Sigmoid colon (tissue), 7 donors: ENCODE results near the gene SMIM22. TPM values are rescaled to one million over a fixed set of nuclear protein-coding genes. Genes with fewer than 3 reads are reported as not detected.

Experiments
- DNase-seq: peaks from one replicate; pipeline ENCODE4 v3.0.0-alpha.2; 2019
- H3K27ac ChIP-seq, 4 donors: fragments of 200-600 bp; sonication (generic); one replicate each; pipeline ENCODE4 v1.5.1; 2016 to 2019; ENCODE audit warnings: mild to moderate bottlenecking in 1 of 4
- H3K27me3 ChIP-seq, 3 donors: fragments of 200-600 bp; sonication (generic); one replicate each; pipeline ENCODE4 v1.5.1; 2019; ENCODE audit warnings: mild to moderate bottlenecking in 1 of 3
- H3K36me3 ChIP-seq, 4 donors: fragments of 200-600 bp; sonication (generic); one replicate each; pipeline ENCODE4 v1.5.1; 2016 to 2019
- H3K4me1 ChIP-seq, 4 donors: fragments of 200-600 bp; sonication (generic); one replicate each; pipeline ENCODE4 v1.5.1; 2017 to 2019
- H3K4me3 ChIP-seq, 4 donors: fragments of 200-600 bp; sonication (generic); one replicate each; pipeline ENCODE4 v1.5.1; 2017 to 2019; ENCODE audit warnings: mild to moderate bottlenecking in 2 of 4, moderate library complexity in 1 of 4
- H3K9me3 ChIP-seq, 4 donors: fragments of 200-600 bp in 3 of 4; sonication (generic) in 3 of 4; one replicate each; pipeline versions ENCODE4 v1.5.1 to v1.6.1; 2013 to 2019
- EP300 ChIP-seq, 4 donors: sonication (generic); formaldehyde crosslinking; IDR thresholded peaks; one replicate each; pipeline ENCODE4 v1.6.1; 2017; ENCODE audit warnings: antibody characterized with exemption in 4 of 4
- POLR2A ChIP-seq, 2 donors: fragments of 450-650 bp; IDR thresholded peaks; one replicate each; pipeline ENCODE4 v1.6.1; 2016; ENCODE audit warnings: antibody characterized with exemption in 2 of 2, mild to moderate bottlenecking in 2 of 2, moderate library complexity in 2 of 2
- POLR2AphosphoS5 ChIP-seq, 4 donors: sonication (generic); formaldehyde crosslinking; IDR thresholded peaks; one replicate each; pipeline ENCODE4 v1.6.1; 2017; ENCODE audit warnings: antibody characterized with exemption in 4 of 4
- WGBS, 2 donors: extraction: QIAGEN DNeasy Blood & Tissue Kit; methylation state at CpG; one replicate each; pipeline ENCODE4 v1.1.7; 2013; 5-methylcytosine and 5-hydroxymethylcytosine counted together
- intact Hi-C: fragments of 100-400 bp; cut with DNase I; formaldehyde crosslinking; loops from one replicate; pipeline ENCODE4 v1.15.1; 2023
- polyA plus RNA-seq, 3 donors: library from polyadenylated mRNA; stranded (reverse); fragments of 200-250 nt; gene quantifications; one replicate each; pipeline ENCODE4 v1.2.3, GENCODE V29; 2013
- total RNA-seq, 4 donors: library from RNA; depleted of rRNA; stranded (reverse); fragments of >200 nt; gene quantifications; one replicate each; pipeline ENCODE4 v1.1.0, GENCODE V29; 2016
- TF ChIP-seq, protein P1 (sequence below), 4 experiments: fragments of 450-650 bp in 3 of 4; fragments of 200-600 bp in 1 of 4; IDR thresholded peaks; one replicate each; pipeline ENCODE4 v1.5.1; 2016 to 2019; ENCODE audit warnings: antibody characterized with exemption in 4 of 4, mild to moderate bottlenecking in 3 of 4, moderate library complexity in 2 of 4
- donor health status: healthy with polysubstance abuse.
- donor health status: Bipolar disorder and iron deficiency.
- donor health status: healthy.

SMIM22 gene
- total and polyA plus RNA-seq, 7 donors: 848 to 2,006 (median 1,963) TPM; not detected in 4

DNA sequence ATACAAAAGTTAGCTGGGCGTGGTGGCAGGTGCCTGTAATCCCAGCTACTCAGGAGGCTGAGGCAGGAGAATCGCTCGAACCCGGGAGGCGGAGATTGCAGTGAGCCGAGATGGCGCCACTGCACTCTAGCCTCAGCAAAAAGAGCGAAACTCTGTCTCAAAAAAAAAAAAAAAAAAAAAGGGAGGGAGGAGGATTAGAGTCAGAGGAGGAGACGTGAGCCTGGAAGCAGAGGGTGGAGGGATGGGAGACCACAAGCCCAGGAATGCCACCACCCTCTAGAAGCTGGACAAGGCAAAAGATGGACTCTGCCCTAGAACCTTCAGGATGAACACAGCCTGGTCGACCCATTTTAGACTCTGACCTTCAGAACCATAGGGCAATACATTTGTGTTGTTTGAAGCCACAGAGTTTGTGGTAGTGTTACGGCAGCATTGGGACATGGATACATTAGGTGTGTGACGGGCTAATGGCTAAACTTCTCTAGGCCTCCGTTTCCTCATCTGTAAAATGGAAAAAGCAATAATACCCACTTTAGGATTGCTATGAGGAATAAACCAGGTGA lies 2.1 kb upstream of the SMIM22 start:
- WGBS, 2 donors: 81 to 85% methylated on average over 13 of the region's 13 CpGs
- Histone ChIP-seq H3K27me3 (no peaks in the 10 kb centered on the region), H3K4me1 (no peaks in the 10 kb centered on the region), H3K4me3 (no peak overlapping the region), H3K36me3 (peaks cover 0 to 16% (median 5%) of the 10 kb centered on the region in 4 donors), H3K27ac (no peak overlapping the region), H3K9me3 (no peaks in the 10 kb centered on the region)
- intact Hi-C loops: no loop called here
- DNase-seq: no peak
- TF ChIP-seq, protein P1, sequence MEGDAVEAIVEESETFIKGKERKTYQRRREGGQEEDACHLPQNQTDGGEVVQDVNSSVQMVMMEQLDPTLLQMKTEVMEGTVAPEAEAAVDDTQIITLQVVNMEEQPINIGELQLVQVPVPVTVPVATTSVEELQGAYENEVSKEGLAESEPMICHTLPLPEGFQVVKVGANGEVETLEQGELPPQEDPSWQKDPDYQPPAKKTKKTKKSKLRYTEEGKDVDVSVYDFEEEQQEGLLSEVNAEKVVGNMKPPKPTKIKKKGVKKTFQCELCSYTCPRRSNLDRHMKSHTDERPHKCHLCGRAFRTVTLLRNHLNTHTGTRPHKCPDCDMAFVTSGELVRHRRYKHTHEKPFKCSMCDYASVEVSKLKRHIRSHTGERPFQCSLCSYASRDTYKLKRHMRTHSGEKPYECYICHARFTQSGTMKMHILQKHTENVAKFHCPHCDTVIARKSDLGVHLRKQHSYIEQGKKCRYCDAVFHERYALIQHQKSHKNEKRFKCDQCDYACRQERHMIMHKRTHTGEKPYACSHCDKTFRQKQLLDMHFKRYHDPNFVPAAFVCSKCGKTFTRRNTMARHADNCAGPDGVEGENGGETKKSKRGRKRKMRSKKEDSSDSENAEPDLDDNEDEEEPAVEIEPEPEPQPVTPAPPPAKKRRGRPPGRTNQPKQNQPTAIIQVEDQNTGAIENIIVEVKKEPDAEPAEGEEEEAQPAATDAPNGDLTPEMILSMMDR (IDR thresholded peaks at IDR 0.05): no peak
- TF ChIP-seq POLR2A (IDR thresholded peaks at IDR 0.05) (no peak), EP300 (IDR thresholded peaks at IDR 0.05) (no peak), POLR2AphosphoS5 (IDR thresholded peaks at IDR 0.05) (no peak)

DNA sequence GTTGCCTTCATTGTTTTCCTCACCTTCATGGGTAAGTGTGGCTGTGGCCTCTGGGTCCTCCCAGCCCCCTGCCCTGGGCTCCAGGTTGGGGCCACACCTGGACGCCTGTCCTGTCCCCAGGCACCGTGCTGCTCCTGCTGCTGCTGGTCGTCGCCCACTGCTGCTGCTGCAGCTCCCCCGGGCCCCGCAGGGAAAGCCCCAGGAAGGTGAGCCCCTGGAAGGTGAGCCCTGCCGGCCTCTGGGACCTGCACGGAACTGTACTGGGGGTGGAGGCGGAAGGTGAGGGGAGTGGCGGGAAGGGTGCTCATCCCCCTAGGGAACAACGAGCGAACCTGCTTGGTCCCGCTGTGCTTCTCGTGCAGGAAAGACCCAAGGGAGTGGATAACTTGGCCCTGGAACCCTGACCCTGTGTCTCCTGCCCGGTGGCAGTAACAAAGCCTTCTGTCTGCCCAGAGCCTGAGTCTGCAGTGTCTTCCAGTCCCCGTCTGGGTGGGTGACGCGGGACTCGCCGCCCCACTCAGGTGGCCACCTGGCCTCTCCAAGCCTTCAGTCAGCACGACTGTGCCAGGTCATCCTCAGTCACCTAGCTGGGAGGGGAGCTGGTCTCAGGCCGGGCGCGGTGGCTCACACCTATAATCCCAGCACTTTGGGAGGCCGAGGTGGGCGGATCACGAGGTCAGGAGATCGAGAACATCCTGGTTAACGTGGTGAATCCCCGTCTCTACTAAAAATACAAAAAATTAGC lies 831 bp downstream of the SMIM22 start:
- Histone ChIP-seq H3K36me3 (peaks cover 0 to 33% (median 13%) of the 10 kb centered on the region in 4 donors), H3K9me3 (no peaks in the 10 kb centered on the region), H3K4me1 (peaks cover 0 to 8% (median 5%) of the 10 kb centered on the region in 4 donors), H3K27me3 (no peaks in the 10 kb centered on the region), H3K4me3 (peak overlapping the region in 1 of 4 donors; percentile 22), H3K27ac (peak overlapping the region in 1 of 4 donors; percentile 26)
- 25 to 74% methylated on average over 30 of the region's 30 CpGs for WGBS, 2 donors
- TF ChIP-seq, protein P1 (IDR thresholded peaks at IDR 0.05): no peak
- no peak for DNase-seq
- intact Hi-C loops: no loop called here

DNA sequence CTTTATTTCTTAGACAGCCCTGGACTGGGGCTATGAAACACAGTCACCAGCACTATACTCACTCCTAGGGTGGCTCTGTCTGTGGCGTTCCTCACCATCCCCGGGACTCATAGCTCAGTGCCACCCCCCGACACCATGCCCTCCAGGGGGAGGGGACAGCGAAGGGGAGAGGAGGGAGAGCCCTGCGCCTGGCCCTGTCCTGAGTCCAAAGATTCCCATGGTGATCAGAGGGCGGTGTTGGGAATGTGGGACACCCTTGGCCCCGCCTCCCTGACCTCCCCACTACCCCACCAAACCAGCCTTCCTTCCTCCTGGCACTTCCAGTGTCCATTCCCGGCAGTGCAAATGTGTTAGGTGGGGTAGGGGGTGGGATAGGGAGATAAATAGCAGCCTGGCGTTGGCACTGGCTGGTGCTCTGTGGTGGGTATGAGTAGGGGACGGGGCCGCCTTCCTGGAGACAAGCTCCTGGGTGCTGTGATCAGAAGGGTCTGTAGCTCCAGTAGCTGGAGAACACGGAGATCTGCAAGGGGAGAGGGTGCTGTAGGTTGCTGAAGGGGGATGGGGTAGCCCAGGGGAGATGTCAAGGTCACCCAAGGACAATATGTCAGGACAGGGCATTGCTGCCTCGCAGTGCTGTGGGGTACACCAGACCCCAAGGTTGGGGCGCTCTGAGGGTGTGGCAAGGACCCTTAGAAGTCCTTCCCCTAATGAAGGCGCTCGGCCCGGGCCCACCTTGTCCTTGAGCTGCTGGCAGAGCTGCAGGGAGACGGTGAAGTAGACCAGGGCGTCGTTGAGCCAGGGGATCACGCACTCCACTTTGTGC lies 2.0 kb downstream of the SMIM22 start:
- peaks cover 0 to 33% (median 13%) of the 10 kb centered on the region in 4 donors for H3K36me3 ChIP-seq
- 81 to 88% methylated on average over 21 of the region's 21 CpGs for WGBS, 2 donors
- H3K9me3 ChIP-seq: no peaks in the 10 kb centered on the region
- no peaks in the 10 kb centered on the region for H3K27me3 ChIP-seq
- intact Hi-C loops: no loop called here
- no peak overlapping the region for H3K27ac ChIP-seq
- no peak overlapping the region for H3K4me3 ChIP-seq
- no peak for DNase-seq
- H3K4me1 ChIP-seq: peaks cover 0 to 17% (median 15%) of the 10 kb centered on the region in 4 donors
- TF ChIP-seq POLR2A (IDR thresholded peaks at IDR 0.05) (no peak), POLR2AphosphoS5 (IDR thresholded peaks at IDR 0.05) (no peak), EP300 (IDR thresholded peaks at IDR 0.05) (no peak)
- TF ChIP-seq, protein P1 (IDR thresholded peaks at IDR 0.05): no peak

DNA sequence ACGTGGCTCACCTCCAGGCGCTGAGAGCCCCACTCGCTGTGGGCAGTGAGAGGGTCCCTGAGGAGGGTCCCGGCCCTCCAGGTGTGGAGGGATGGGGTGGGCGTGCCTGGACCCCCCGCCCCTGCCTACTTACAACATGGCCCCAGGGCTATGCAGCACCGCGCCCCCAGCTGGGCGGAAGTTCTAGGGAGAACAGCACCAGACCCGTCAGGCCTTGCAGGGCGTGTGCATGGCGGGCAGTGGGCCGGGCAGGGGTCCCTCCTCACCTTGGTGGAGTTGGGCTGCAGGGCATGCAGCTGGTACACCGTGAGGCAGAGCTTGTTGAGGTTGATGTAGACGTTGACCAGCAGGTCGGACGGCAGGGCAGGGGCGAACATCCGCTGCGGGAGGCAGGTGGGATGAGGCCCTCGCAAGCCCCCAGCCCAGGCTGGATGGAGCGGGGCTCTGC lies 2.7 kb downstream of the SMIM22 start:
- no peak overlapping the region for H3K4me3 ChIP-seq
- WGBS, 2 donors: 91 to 94% methylated on average over 22 of the region's 22 CpGs
- peaks cover 0 to 17% (median 15%) of the 10 kb centered on the region in 4 donors for H3K4me1 ChIP-seq

More for the DNA sequence above, 2.7 kb downstream of the SMIM22 start:
- Histone ChIP-seq H3K36me3 (peaks cover 0 to 33% (median 13%) of the 10 kb centered on the region in 4 donors), H3K27me3 (no peaks in the 10 kb centered on the region), H3K27ac (no peak overlapping the region), H3K9me3 (no peaks in the 10 kb centered on the region)
- no peak for TF ChIP-seq POLR2AphosphoS5 (IDR thresholded peaks at IDR 0.05)
- no peak for TF ChIP-seq EP300 (IDR thresholded peaks at IDR 0.05)
- TF ChIP-seq POLR2A (IDR thresholded peaks at IDR 0.05): no peak
- TF ChIP-seq, protein P1 (IDR thresholded peaks at IDR 0.05): no peak
- intact Hi-C loops: no loop called here
- DNase-seq: no peak
